HEK293T (cell line): ENCODE data around the gene CCN5.

ENCODE experiments used
- ARNT ChIP-seq: fragments of 450-650 bp; IDR thresholded peaks from 2 replicates; pipeline ENCODE4 v1.6.1; 2017; ENCODE audit warnings: mild to moderate bottlenecking
- BHLHE40 ChIP-seq: fragments of 450-650 bp; IDR thresholded peaks from 2 replicates; pipeline ENCODE4 v1.6.1; 2016; ENCODE audit warnings: mild to moderate bottlenecking, moderate library complexity, borderline replicate concordance
- ELF4 ChIP-seq: fragments of 450-650 bp; IDR thresholded peaks from 2 replicates; pipeline ENCODE4 v1.6.1; 2017; ENCODE audit warnings: antibody characterized with exemption
- FOXA1 ChIP-seq: fragments of 450-650 bp; IDR thresholded peaks from 2 replicates; pipeline ENCODE4 v1.6.1; 2016; ENCODE audit warnings: mild to moderate bottlenecking
- FOXK2 ChIP-seq: fragments of 450-650 bp; IDR thresholded peaks from 2 replicates; pipeline ENCODE4 v1.6.1; 2016; ENCODE audit warnings: mild to moderate bottlenecking
- FOXM1 ChIP-seq: fragments of 450-650 bp; IDR thresholded peaks from 2 replicates; pipeline ENCODE4 v1.6.1; 2017; ENCODE audit warnings: mild to moderate bottlenecking, borderline replicate concordance
- HDGF ChIP-seq: fragments of 450-650 bp; IDR thresholded peaks from 2 replicates; pipeline ENCODE4 v1.6.1; 2017; ENCODE audit warnings: antibody characterized with exemption, borderline replicate concordance
- L3MBTL2 ChIP-seq: fragments of 450-650 bp; conservative IDR thresholded peaks from 2 replicates; pipeline ENCODE4 v1.6.1; 2016; ENCODE audit warnings: mild to moderate bottlenecking
- LEF1 ChIP-seq: fragments of 450-650 bp; IDR thresholded peaks from 2 replicates; pipeline ENCODE4 v1.6.1; 2017; ENCODE audit warnings: mild to moderate bottlenecking, borderline replicate concordance
- NFRKB ChIP-seq: fragments of 450-650 bp; IDR thresholded peaks from 2 replicates; pipeline ENCODE4 v1.6.1; 2016; ENCODE audit warnings: mild to moderate bottlenecking, moderate library complexity
- SUZ12 ChIP-seq: fragments of 450-650 bp; IDR thresholded peaks from 2 replicates; pipeline ENCODE4 v1.6.1; 2016; ENCODE audit warnings: mild to moderate bottlenecking
- TARDBP ChIP-seq: fragments of 450-650 bp; IDR thresholded peaks from 2 replicates; pipeline ENCODE4 v1.6.1; 2016
- ZNF384 ChIP-seq: fragments of 450-650 bp; IDR thresholded peaks from 2 replicates; pipeline ENCODE4 v1.6.1; 2016
- TF ChIP-seq, protein P1 (sequence below): fragments of 450-650 bp; IDR thresholded peaks from 2 replicates; pipeline ENCODE4 v1.6.1; 2016

DNA sequence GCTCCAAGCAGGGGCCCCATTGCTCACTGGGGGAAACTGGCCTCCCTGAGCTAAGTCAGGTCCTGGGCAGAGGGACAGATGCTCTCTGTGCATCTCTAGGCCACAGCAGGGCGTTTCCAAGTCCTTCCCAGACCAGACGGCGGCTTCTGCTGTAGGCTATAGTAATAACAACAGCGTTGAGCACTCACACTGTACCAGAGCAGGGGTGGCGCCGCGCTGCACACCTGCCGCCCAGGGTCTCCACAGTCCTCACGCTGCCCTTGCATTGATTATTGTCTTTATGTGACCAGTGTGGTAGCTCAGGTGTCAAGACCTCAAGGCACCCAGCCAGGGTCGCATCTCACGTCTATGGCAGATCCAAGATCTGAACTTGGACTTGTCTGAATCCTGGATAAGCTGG, 14.9 kb upstream of the CCN5 start:
- TF ChIP-seq BHLHE40: no peak
- no peak for TF ChIP-seq TARDBP
- TF ChIP-seq ELF4: no peak
- TF ChIP-seq LEF1: no peak
- no peak for TF ChIP-seq FOXA1
- TF ChIP-seq NFRKB: no peak
- TF ChIP-seq SUZ12: no peak
- no peak for TF ChIP-seq FOXM1
- no peak for TF ChIP-seq ZNF384
- TF ChIP-seq ARNT: no peak
- TF ChIP-seq FOXK2: no peak
- TF ChIP-seq, protein P1, sequence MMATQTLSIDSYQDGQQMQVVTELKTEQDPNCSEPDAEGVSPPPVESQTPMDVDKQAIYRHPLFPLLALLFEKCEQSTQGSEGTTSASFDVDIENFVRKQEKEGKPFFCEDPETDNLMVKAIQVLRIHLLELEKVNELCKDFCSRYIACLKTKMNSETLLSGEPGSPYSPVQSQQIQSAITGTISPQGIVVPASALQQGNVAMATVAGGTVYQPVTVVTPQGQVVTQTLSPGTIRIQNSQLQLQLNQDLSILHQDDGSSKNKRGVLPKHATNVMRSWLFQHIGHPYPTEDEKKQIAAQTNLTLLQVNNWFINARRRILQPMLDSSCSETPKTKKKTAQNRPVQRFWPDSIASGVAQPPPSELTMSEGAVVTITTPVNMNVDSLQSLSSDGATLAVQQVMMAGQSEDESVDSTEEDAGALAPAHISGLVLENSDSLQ: no peak
- no peak for TF ChIP-seq HDGF
- TF ChIP-seq L3MBTL2: no peak
